HepG2 (cell line): ENCODE results near the gene ANTXR1. TPM values are rescaled to one million over a fixed set of nuclear protein-coding genes. Genes with fewer than 3 reads are reported as not detected.

Source experiments
- ATAC-seq: fragments of 200-7000 bp; cut with Tn5 transposase; 3 replicates; pipeline ENCODE4 v1.9.1; 2020; ENCODE audit warnings: mild to moderate bottlenecking, moderate library complexity
- BruUV-seq: library from RNA; stranded (reverse); fragments of 400-500 nt; replicated peaks from 2 replicates; lab custom pipeline; 2021; lab: Mats Ljungman, UMichigan
- CTCF ChIA-PET: fragments of 300-600 bp; formaldehyde crosslinking; extraction: SDS; loops from one replicate; lab custom pipeline; 2021; ENCODE audit warnings: low total read pairs, inconsistent platforms, low intra/inter-chr PET ratio; lab: Yijun Ruan, JAX
- POLR2A ChIA-PET: fragments of 350-600 bp; sonication (Branson Sonifier 250); formaldehyde crosslinking; loops from one replicate; lab custom pipeline; 2020; ENCODE audit warnings: antibody characterized with exemption, inconsistent platforms; lab: Yijun Ruan, JAX
- DNase-seq: peaks from one replicate; pipeline ENCODE4 v3.0.0-alpha.2; 2015; ENCODE audit warnings: low spot score
- FAIRE-seq: peaks from 3 replicates; lab custom pipeline; 2011; peaks lifted over from hg19 to GRCh38; lab: Jason Lieb, UNC
- H2AFZ ChIP-seq: one replicate; pipeline ENCODE4 v1.6.1; 2011; ENCODE audit warnings: low read length, inconsistent platforms
- H3K27ac ChIP-seq: fragments of 300-600 bp; 3 replicates; pipeline ENCODE4 v1.8.0; 2011; ENCODE audit warnings: mixed run types, mild to moderate bottlenecking, mixed read lengths, low read length, inconsistent platforms; ENCODE audit not compliant: insufficient read depth; ENCODE audit errors: extremely low read length
- H3K27me3 ChIP-seq, 2 experiments: fragments of 200-600 bp in 1 of 2; 2 replicates in 1 of 2; 3 replicates in 1 of 2; pipeline versions ENCODE4 v1.6.0 to v1.8.0; 2011; ENCODE audit warnings: low read length in 2 of 2, mild to moderate bottlenecking in 2 of 2, moderate library complexity in 2 of 2, inconsistent platforms in 1 of 2; ENCODE audit not compliant: insufficient read depth in 2 of 2, control insufficient read depth in 1 of 2
- H3K36me3 ChIP-seq, 2 experiments: fragments of 200-600 bp in 1 of 2; replicated peaks in 1 of 2; 2 replicates in 1 of 2; 3 replicates in 1 of 2; pipeline versions ENCODE4 v1.5.1 to v1.8.0; 2011; ENCODE audit warnings: low read length in 2 of 2, inconsistent platforms in 1 of 2; ENCODE audit not compliant: insufficient read depth in 2 of 2, control insufficient read depth in 1 of 2
- H3K4me1 ChIP-seq: 2 replicates; pipeline ENCODE4 v1.5.1; 2012; ENCODE audit warnings: low read length, inconsistent platforms; ENCODE audit not compliant: insufficient read depth
- H3K4me2 ChIP-seq: 2 replicates; pipeline ENCODE4 v1.6.0; 2011; ENCODE audit warnings: low read depth, low read length, inconsistent platforms
- H3K4me3 ChIP-seq, 3 experiments: fragments of 200-600 bp in 1 of 3; sonication (generic), shearing (Covaris generic) in 1 of 3; replicated peaks in 1 of 3; 2 replicates each; pipeline ENCODE4 v1.5.1; 2011 to 2016; ENCODE audit warnings: low read length in 3 of 3, inconsistent platforms in 2 of 3, low read depth in 2 of 3, mild to moderate bottlenecking in 2 of 3, control low read depth in 1 of 3, mixed read lengths in 1 of 3; ENCODE audit not compliant: insufficient read depth in 1 of 3
- H3K79me2 ChIP-seq: one replicate; pipeline ENCODE4 v1.6.1; 2011; ENCODE audit warnings: low read length, inconsistent platforms; ENCODE audit not compliant: insufficient read depth
- H3K9ac ChIP-seq: 2 replicates; pipeline ENCODE4 v1.6.0; 2011; ENCODE audit warnings: mild to moderate bottlenecking, low read depth, low read length, inconsistent platforms; ENCODE audit not compliant: insufficient read depth
- H3K9me3 ChIP-seq: 2 replicates; pipeline ENCODE4 v1.5.1; 2012; ENCODE audit warnings: mild to moderate bottlenecking, low read length
- H4K20me1 ChIP-seq: 2 replicates; pipeline ENCODE4 v1.6.0; 2011; ENCODE audit warnings: inconsistent platforms, mild to moderate bottlenecking, low read length, moderate library complexity; ENCODE audit not compliant: insufficient read depth
- AFF4 ChIP-seq: sonication (generic); formaldehyde crosslinking; IDR thresholded peaks from 2 replicates; pipeline ENCODE4 v1.4.0; 2020; ENCODE audit warnings: missing genetic modification reagents
- ATF6 ChIP-seq: sonication (generic); formaldehyde crosslinking; conservative IDR thresholded peaks from 2 replicates; pipeline ENCODE4 v1.4.0; 2020; ENCODE audit warnings: missing genetic modification reagents
- KLF13 ChIP-seq: sonication (generic); formaldehyde crosslinking; IDR thresholded peaks from 2 replicates; pipeline ENCODE4 v1.4.0; 2020; ENCODE audit warnings: mild to moderate bottlenecking, missing genetic modification reagents
- ZNF883 ChIP-seq: sonication (generic); formaldehyde crosslinking; IDR thresholded peaks from 2 replicates; pipeline ENCODE4 v1.5.1; 2020; ENCODE audit warnings: mild to moderate bottlenecking, missing genetic modification reagents; ENCODE audit errors: not compliant biosample characterization
- in situ Hi-C: cut with HindIII; loops from 2 replicates; pipeline ENCODE4 v1.10.0; 2017; ENCODE audit warnings: low pct_unique_long_range_greater_than_20kb; ENCODE audit not compliant: extremely low pct_ligation_motif_present
- intact Hi-C: fragments of 100-400 bp; cut with micrococcal nuclease; formaldehyde crosslinking; loops from one replicate; pipeline ENCODE4 v1.10.0; 2022; ENCODE audit not compliant: unreplicated experiment
- polyA plus RNA-seq, 8 experiments: library from polyadenylated mRNA; depleted of rRNA in 3 of 8; stranded (reverse) in 7 of 8; unstranded in 1 of 8; fragments of >200 nt; fragmentation: Illumina TruSeq in 4 of 8; extraction: Trizol in 4 of 8; gene quantifications; 2 replicates each; pipeline versions ENCODE4 v1.2.1 to v1.2.3, GENCODE V29; 2011 to 2016; ENCODE audit warnings: low read depth in 4 of 8, missing spikeins in 1 of 8, mixed read lengths in 1 of 8; ENCODE audit not compliant: insufficient read depth in 1 of 8
- total RNA-seq, 5 experiments: library from RNA; depleted of rRNA; stranded (reverse); fragments of >200 nt; fragmentation: Illumina TruSeq; extraction: Trizol; gene quantifications; 2 replicates each; pipeline ENCODE4 v1.2.3, GENCODE V29; 2016; ENCODE audit warnings: low read depth in 1 of 5

The ANTXR1 gene
- total and polyA plus RNA-seq, 2 of the 13 experiments (the other 11 are each of a cell fraction or from before 2014, with no cell fraction given): 4.5 to 12.7 TPM

GRCh38 chr2:69067866-69068265 is 54.9 kb downstream of the ANTXR1 start:
- no peaks in the 10 kb centered on the region for H3K36me3 ChIP-seq
- H3K27me3 ChIP-seq: no peaks in the 10 kb centered on the region
- H3K4me3 ChIP-seq: no peak overlapping the region
- H4K20me1 ChIP-seq: no peaks in the 10 kb centered on the region
- ChIA-PET POLR2A (no interaction called here), CTCF (no interaction called here)
- peaks cover 3% of the 10 kb centered on the region for H3K4me1 ChIP-seq
- peaks cover 7% of the 10 kb centered on the region; the same call in 1 of the 2 replicates for H3K9me3 ChIP-seq
- ATAC-seq: no peak
- no peak for FAIRE-seq
- in situ Hi-C loops: no loop called here
- no peak overlapping the region for H3K4me2 ChIP-seq
- BruUV-seq: no TSS peak
- no peak overlapping the region for H3K27ac ChIP-seq
- no peak for DNase-seq
- intact Hi-C loops: no loop called here
- no peaks in the 10 kb centered on the region for H3K79me2 ChIP-seq
- H2AFZ ChIP-seq: no peak overlapping the region
- TF ChIP-seq KLF13 (CRISPR knock-in tag) (no peak), ATF6 (CRISPR knock-in tag) (no peak), AFF4 (no peak), ZNF883 (CRISPR knock-in tag) (no peak)
- TF ChIP-seq, all 625 proteins: peak for 0
- no peak overlapping the region for H3K9ac ChIP-seq
